Measurements from ENCODE around the gene TCF21. TPM values are rescaled to one million over a fixed set of nuclear protein-coding genes. Genes with fewer than 3 reads are reported as not detected.
A peak's percentile ranks its signal among the peaks of the same experiment; 100 is the strongest.
"Not testable (repeated sequence)": the region's sequence is repeated elsewhere in the genome, so short reads cannot be mapped to it uniquely, and the experiment has no call there.

Gene TCF21
- total RNA-seq, result 0.80 TPM

DNA sequence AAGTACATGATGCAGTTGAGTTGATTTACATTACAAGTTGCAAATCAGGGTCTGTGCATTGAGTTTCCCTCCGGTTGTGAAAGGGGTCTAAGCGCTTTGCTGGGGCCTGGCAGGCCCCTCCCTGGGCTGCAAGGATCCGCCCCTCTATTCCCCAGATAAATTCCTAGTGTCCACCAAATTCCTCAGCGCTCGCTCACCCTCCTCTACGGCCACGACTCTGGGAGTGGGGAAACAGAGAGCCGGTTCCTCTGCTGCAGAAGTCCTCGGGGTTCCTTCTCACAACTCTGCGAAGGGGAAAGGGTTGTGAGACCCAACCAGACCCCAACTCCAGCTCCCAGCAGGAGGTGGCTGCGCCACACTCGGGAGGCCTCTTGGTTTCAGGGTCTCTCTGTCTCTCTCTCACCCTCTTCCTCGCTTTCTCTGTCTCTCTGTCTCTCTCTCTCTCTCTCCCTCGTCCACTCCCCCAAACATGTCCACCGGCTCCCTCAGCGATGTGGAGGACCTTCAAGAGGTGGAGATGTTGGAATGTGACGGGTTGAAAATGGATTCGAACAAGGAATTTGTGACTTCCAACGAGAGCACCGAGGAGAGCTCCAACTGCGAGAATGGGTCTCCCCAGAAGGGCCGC lies at the start of gene TCF21:
Gene TCF21, plus strand, starts transcription at position 185 of the 628 bp plus-strand sequence. Its CDS starts 285 bp downstream, at position 470.
- DNase-seq (ENCODE audit: low spot score), result no peak
- intact Hi-C loops (cut with DNase I), result no loop called here
- peak; percentile 49 for ATAC-seq

DNA sequence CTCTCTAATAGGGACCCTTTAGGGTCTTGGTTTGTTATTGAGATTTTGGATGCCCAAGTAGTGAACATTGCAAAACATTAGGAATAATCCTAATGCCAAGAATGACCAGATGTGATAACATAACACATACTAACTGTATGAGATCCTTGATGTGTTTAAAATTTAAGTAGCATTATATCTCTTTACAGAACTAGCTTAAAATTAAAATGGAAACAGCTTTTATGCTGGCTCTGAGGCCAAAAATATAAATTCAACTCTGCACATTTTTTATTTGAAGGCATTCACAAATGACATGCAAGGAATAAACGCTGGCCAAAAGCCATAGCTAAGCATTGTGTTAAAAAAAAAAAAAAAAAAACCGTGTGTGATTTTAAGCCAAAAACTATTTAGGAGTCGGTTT lies 47.7 kb upstream of the TCF21 start:
- DNase-seq (ENCODE audit: low spot score) (no peak), ATAC-seq (no peak)
- intact Hi-C loops (cut with DNase I), result no loop called here

DNA sequence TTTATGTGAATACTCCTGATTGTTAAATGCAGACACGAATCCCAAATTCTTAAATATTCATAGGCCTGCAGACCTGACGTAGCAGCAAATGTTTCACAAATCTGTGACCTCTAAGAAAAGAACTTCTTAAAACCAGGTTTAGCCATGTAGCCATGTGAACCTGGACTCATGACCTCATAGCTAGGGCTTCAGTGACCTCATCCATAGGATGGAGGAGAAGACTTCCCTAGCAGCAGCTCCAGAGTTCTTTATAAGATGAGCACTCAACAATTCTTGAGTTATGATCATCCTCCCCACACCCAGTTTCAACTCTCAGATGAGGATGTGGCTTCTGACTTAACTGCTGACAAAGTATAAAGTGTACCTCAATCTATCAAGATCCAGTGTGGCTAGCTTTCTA lies 45.8 kb upstream of the TCF21 start:
- no peak for ATAC-seq
- intact Hi-C loops (cut with DNase I), result no loop called here
- no peak for DNase-seq (ENCODE audit: low spot score)

GRCh38 chr6:133844709-133845108 lies 44.2 kb upstream of the TCF21 start:
- DNase-seq (ENCODE audit: low spot score) (no peak), ATAC-seq (no peak)
- intact Hi-C loops (cut with DNase I), result no loop called here

DNA sequence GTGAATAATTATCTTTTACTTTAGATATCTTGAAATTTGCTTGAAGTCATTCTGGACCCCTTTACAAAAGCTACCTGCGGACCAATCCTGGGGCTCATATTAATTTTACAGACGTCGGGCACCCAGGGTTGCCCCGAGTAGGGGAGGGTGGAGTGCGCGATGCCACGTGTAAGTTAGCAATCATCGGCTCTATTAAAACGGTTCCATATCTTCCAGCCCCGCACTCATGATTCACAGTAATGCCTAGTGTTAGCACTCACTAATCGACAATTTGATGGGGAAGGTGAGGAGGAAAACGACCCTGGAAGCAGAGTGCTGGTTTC lies 34.9 kb upstream of the TCF21 start:
- intact Hi-C loops (cut with DNase I), result no loop called here
- DNase-seq (ENCODE audit: low spot score), result no peak
- no peak for ATAC-seq

DNA sequence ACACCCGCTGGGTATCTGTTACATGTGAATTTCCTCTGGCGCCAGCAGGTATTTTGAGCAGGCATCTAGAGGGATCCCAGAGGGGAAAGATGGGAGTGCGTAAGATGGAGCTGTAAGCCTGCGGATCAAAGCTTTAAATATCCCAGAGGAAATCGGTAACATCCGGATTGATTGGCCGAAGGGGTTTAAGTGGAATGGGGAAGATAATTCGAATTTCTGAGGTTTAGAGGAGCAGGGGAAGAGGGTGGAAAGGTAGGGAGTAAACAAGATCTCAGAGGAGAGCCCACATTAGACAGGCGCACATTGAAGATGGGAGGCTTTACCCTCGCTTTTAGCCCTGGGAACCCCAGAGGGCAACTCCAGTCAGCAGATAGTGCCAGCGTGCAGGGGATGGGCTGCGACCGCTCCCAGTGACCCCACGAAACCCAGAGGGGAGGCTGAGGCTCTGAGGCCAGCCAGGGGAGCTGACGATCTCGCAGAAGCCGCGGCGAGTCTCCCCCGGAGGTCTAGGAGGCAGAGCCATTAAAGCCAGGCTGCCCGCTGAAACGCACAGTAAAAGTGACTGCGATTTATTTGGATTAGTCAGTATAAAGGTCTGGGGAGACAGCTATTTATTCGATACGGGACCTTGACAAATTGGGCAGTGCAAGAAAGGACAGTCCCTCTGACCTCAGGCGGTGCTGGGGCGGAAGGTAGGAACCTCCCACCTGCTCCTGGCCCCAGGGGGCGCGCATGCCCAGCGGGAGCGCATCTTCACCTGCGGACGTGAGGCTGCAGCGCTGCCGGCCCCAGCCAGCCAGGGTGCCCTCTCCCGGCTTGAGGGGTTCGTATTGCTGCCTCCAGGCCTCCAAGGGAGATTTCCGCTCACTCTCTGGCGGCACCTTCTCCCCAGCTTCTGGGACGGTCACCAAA lies 34.3 kb upstream of the TCF21 start:
- intact Hi-C loops (cut with DNase I), result no loop called here
- DNase-seq (ENCODE audit: low spot score), result no peak
- no peak for ATAC-seq

DNA sequence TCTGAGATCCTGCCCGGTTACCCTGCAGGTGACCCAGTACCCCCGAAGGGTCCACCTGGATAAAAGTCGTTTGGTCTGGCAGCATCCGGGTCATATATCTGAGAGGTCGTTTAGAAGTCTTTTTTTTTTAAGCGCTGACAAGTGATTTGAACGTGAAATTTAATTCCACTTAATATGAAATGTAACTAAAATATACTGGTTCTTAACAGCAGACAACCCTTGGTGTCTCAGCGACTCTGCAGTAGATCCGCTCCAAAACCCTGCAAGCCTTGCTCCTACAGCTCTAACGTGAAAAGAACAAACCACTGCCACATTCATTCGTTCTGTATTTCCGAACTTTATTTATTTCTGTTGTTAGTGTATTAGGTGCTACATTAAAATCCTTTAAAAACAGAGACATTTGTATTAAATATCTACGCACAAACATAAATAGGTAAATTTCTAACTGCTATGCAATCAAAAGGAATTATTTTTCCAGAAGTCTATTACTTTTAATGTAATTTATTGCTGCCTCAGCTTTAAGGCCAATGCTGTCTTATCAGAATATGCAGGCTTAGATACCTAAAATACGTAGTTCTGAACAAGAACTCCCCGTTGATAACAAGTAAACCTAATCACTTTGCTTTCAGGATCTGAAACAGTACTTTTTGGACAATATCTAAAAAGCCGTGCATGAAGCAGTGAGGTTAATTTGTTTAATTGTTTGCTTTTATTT lies 33.5 kb upstream of the TCF21 start:
- intact Hi-C loops (cut with DNase I), result no loop called here
- ATAC-seq, result no peak
- no peak for DNase-seq (ENCODE audit: low spot score)

GRCh38 chr6:133855991-133856370 lies 32.9 kb upstream of the TCF21 start:
- DNase-seq (ENCODE audit: low spot score) (no peak), ATAC-seq (no peak)
- intact Hi-C loops (cut with DNase I), result no loop called here

GRCh38 chr6:133856911-133857310 lies 32.0 kb upstream of the TCF21 start:
- ATAC-seq, result no peak
- intact Hi-C loops (cut with DNase I), result no loop called here
- DNase-seq (ENCODE audit: low spot score), result no peak

DNA sequence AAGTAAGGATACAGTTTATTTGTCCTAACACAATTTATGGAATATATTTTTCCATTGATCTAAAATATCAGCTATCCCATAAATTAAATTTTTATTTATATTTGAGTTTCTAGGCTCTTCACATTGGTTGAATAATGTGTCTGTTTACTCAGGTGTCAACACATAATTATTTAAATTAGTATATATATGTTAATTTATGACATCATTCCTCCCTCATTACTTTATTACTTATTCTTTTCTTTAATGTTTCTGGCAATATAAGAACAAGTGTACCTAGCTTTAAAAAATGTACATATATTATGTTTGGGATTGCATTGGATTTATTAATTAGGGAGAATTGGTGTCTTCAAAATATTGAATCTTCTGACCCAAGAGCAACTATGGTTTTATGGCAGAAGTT lies 31.2 kb upstream of the TCF21 start:
- intact Hi-C loops (cut with DNase I), result no loop called here
- ATAC-seq (no peak), DNase-seq (ENCODE audit: low spot score) (no peak)

- DNase-seq (ENCODE audit: low spot score); intact Hi-C loops (cut with DNase I); ATAC-seq: not testable (repeated sequence)
Measured at GRCh38 chr6:133861337-133861736, 27.6 kb upstream of the TCF21 start.

GRCh38 chr6:133863228-133863627 lies 25.7 kb upstream of the TCF21 start:
- ATAC-seq (no peak), DNase-seq (ENCODE audit: low spot score) (no peak)
- intact Hi-C loops (cut with DNase I), result no loop called here

DNA sequence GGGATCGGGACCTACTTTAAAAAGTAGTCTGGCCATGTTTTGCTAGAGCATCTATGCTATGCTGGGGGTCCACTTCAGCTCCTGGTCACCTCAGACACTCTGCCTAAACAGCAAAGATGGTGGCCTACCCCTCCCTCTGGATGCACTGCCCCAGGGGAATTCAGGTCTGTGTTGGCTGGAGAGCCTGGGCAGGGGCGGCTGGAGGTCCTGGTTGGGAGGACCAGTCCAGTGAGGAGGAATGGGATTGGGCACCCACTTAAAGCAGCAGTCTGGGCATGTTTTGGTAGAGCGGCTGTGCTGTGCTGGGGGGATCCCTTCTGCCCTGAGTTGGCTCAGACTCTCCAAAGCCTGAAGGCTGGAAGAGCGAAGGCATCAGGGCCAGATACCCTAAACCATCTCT lies 23.2 kb upstream of the TCF21 start:
- intact Hi-C loops (cut with DNase I), result no loop called here
- no peak for DNase-seq (ENCODE audit: low spot score)
- no peak for ATAC-seq

- no peak for DNase-seq (ENCODE audit: low spot score)
- intact Hi-C loops (cut with DNase I), result no loop called here
- ATAC-seq, result no peak
Measured at GRCh38 chr6:133871131-133871530, 17.8 kb upstream of the TCF21 start.

GRCh38 chr6:133873538-133873937 lies 15.4 kb upstream of the TCF21 start:
- ATAC-seq, result no peak
- intact Hi-C loops (cut with DNase I), result no loop called here
- no peak for DNase-seq (ENCODE audit: low spot score)

DNA sequence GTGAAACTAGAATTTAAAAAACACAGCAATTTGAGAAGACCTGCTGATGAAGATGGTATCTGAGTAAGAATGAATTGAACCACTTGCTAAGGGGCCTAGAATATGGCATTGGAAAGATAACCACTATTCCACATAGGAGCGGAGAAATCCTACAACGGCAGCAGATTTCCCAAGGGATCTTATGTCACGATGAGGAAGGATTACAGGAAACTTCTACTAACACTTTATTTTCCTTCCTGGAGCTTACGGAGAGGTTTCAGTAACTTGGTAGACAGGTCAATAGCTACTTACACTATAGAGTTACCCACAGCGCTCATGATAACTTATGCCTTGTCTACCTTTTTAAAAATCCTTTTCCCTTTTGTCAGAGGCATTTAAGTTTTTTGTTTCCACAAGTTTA lies 11.8 kb upstream of the TCF21 start:
- intact Hi-C loops (cut with DNase I), result no loop called here
- ATAC-seq (no peak), DNase-seq (ENCODE audit: low spot score) (no peak)

DNA sequence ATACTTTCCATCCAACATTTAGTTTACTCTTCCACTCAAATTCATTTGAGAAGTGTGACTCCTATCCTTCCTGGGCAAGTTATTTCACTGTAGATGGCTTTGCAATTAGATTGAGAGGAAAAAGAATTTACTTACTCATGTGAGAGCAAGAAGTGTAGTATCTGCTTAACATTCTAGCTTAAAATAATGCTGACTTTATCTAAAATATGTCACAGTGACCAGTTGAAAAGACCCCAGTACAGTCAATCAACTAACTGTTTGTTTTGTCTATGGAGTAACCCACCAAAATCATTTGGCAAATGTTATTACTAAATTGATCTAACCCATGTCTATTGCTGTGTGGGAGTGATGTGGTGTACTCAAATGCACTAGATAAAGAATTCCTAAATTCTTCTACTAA lies 8.9 kb upstream of the TCF21 start:
- intact Hi-C loops (cut with DNase I), result no loop called here
- ATAC-seq, result no peak
- no peak for DNase-seq (ENCODE audit: low spot score)

- ATAC-seq (no peak), DNase-seq (ENCODE audit: low spot score) (no peak)
- intact Hi-C loops (cut with DNase I), result no loop called here
Measured at GRCh38 chr6:133880896-133881295, 8.0 kb upstream of the TCF21 start.

DNA sequence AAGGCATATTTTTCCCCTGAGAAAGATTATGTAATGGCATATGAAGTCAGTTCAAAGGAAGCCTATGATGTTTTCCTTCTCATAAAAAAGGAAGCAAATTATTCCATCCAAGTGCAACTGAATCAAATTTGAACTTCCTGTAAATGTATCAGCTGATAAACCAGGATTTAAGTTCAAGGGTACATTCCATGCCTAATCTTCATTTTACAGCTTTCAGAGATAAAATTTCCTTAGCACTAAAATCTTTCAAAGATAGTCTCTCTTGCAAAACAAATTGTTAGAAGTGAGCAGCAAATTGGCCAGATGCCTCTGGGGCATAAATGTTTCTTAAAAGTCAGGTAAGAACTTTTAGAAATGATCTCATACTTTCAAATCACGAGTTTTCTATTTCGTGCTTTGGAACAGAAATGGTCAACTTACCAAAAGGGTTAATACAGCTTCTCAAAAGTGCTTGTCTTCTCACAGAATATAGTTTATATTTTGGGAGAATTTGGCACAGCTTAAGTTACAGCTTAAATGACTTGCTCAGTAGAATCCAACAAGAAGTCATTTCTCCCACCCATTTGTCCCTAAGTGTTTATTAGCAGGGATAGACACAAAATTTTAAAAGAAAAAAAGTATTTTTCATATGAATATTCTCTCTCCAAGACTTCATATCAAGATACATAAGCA lies 2.7 kb upstream of the TCF21 start:
- no peak for DNase-seq (ENCODE audit: low spot score)
- no peak for ATAC-seq
- intact Hi-C loops (cut with DNase I), result no loop called here
